H1 (cell line): ENCODE measurements around the gene FOXO1. TPM values are rescaled to one million over a fixed set of nuclear protein-coding genes. Genes with fewer than 3 reads are reported as not detected.

Source experiments
- CTCF ChIA-PET: fragments of 300-600 bp; sonication (Branson Sonifier 250); formaldehyde crosslinking; loops from one replicate; lab custom pipeline; 2021; ENCODE audit not compliant: partially characterized antibody; lab: Charles Lee
- POLR2A ChIA-PET: fragments of 300-600 bp; sonication (Branson Sonifier 250); formaldehyde crosslinking; loops from one replicate; lab custom pipeline; 2021; ENCODE audit warnings: inconsistent platforms; ENCODE audit not compliant: partially characterized antibody; lab: Charles Lee
- DNase-seq, 2 experiments: peaks; one replicate each; pipeline versions ENCODE4 v3.0.0 to v3.0.0-alpha.2; 2010 to 2022; ENCODE audit warnings: low spot score in 2 of 2, low read depth in 1 of 2, mixed read lengths in 1 of 2
- FAIRE-seq: peaks from 2 replicates; lab custom pipeline; 2011; peaks lifted over from hg19 to GRCh38; lab: Jason Lieb, UNC
- H2AFZ ChIP-seq: 2 replicates; pipeline ENCODE4 v1.8.1; 2012; ENCODE audit warnings: low read length, inconsistent platforms
- H2AK5ac ChIP-seq: 2 replicates; pipeline ENCODE4 v1.6.1; 2013; ENCODE audit warnings: low read depth, low read length
- H2BK120ac ChIP-seq: replicated peaks from 2 replicates; pipeline ENCODE3; 2013; ENCODE audit warnings: low read depth, low read length, inconsistent platforms
- H2BK12ac ChIP-seq: 2 replicates; pipeline ENCODE4 v1.6.1; 2013; ENCODE audit warnings: low read depth, low read length
- H2BK15ac ChIP-seq: 2 replicates; pipeline ENCODE4 v1.6.1; 2013; ENCODE audit warnings: low read length
- H2BK20ac ChIP-seq: 2 replicates; pipeline ENCODE4 v1.6.1; 2013; ENCODE audit warnings: low read length
- H2BK5ac ChIP-seq: 2 replicates; pipeline ENCODE4 v1.6.1; 2013; ENCODE audit warnings: low read depth, low read length
- H3K14ac ChIP-seq: 2 replicates; pipeline ENCODE4 v1.6.1; 2013; ENCODE audit warnings: inconsistent platforms; ENCODE audit not compliant: insufficient read length
- H3K18ac ChIP-seq: 2 replicates; pipeline ENCODE4 v1.6.1; 2013; ENCODE audit warnings: low read length; ENCODE audit errors: extremely low read depth
- H3K23ac ChIP-seq: 2 replicates; pipeline ENCODE4 v1.6.1; 2013; ENCODE audit warnings: inconsistent platforms; ENCODE audit not compliant: insufficient read length
- H3K23me2 ChIP-seq: 2 replicates; pipeline ENCODE4 v1.6.1; 2013; ENCODE audit warnings: low read depth, low read length
- H3K27ac ChIP-seq: 2 replicates; pipeline ENCODE4 v1.6.1; 2011; ENCODE audit warnings: low read depth, low read length, inconsistent platforms
- H3K27me3 ChIP-seq, 4 experiments: replicated peaks in 1 of 4; 1 replicate in 1 of 4; 2 replicates in 3 of 4; pipeline versions ENCODE4 v1.6.1 to v1.8.1; 2011 to 2013; ENCODE audit warnings: low read length in 3 of 4, mild to moderate bottlenecking in 3 of 4, inconsistent platforms in 2 of 4, mixed read lengths in 2 of 4, moderate library complexity in 1 of 4; ENCODE audit not compliant: control insufficient read depth in 3 of 4, insufficient read depth in 3 of 4; ENCODE audit errors: extremely low read depth in 1 of 4
- H3K36me3 ChIP-seq, 4 experiments: 2 replicates each; pipeline versions ENCODE4 v1.6.1 to v1.8.1; 2011 to 2013; ENCODE audit warnings: mild to moderate bottlenecking in 4 of 4, low read length in 3 of 4, moderate library complexity in 2 of 4, control low read depth in 1 of 4, inconsistent platforms in 1 of 4; ENCODE audit not compliant: insufficient read depth in 4 of 4, control insufficient read depth in 2 of 4
- H3K4ac ChIP-seq: replicated peaks from 2 replicates; pipeline ENCODE3; 2013; ENCODE audit warnings: low read length, low read depth, mixed read lengths, inconsistent platforms; ENCODE audit not compliant: insufficient read length
- H3K4me1 ChIP-seq, 4 experiments: replicated peaks in 1 of 4; 1 replicate in 1 of 4; 2 replicates in 3 of 4; pipeline versions ENCODE4 v1.6.1 to v1.8.1; 2011 to 2013; ENCODE audit warnings: low read length in 3 of 4, inconsistent platforms in 2 of 4, mixed read lengths in 1 of 4; ENCODE audit not compliant: insufficient read depth in 4 of 4, control insufficient read depth in 3 of 4
- H3K4me2 ChIP-seq, 2 experiments: 2 replicates each; pipeline versions ENCODE4 v1.6.1 to v1.8.1; 2011 to 2013; ENCODE audit warnings: low read depth in 2 of 2, low read length in 2 of 2, control low read depth in 1 of 2, inconsistent platforms in 1 of 2, mild to moderate bottlenecking in 1 of 2; ENCODE audit not compliant: insufficient read depth in 1 of 2
- H3K4me3 ChIP-seq, 4 experiments: fragments of 200-600, 300-600 bp in 1 of 4; sonication (generic), shearing (Covaris generic), sonication (Bioruptor Twin) in 1 of 4; 2 replicates each; pipeline versions ENCODE4 v1.5.1 to v1.8.1; 2011 to 2016; ENCODE audit warnings: low read length in 4 of 4, low read depth in 3 of 4, control low read depth in 2 of 4, inconsistent platforms in 2 of 4, mild to moderate bottlenecking in 2 of 4, mixed read lengths in 1 of 4, moderate library complexity in 1 of 4; ENCODE audit not compliant: insufficient read depth in 2 of 4; ENCODE audit errors: extremely low read depth in 1 of 4
- H3K56ac ChIP-seq: replicated peaks from 2 replicates; pipeline ENCODE3; 2013; ENCODE audit warnings: low read depth, mild to moderate bottlenecking, mixed read lengths, low read length, inconsistent platforms; ENCODE audit not compliant: insufficient read length
- H3K79me1 ChIP-seq: 2 replicates; pipeline ENCODE4 v1.6.1; 2013; ENCODE audit warnings: low read depth, low read length, control low read depth
- H3K79me2 ChIP-seq, 2 experiments: 2 replicates each; pipeline versions ENCODE4 v1.6.1 to v1.8.1; 2012 to 2013; ENCODE audit warnings: low read length in 2 of 2, mild to moderate bottlenecking in 2 of 2, inconsistent platforms in 1 of 2; ENCODE audit not compliant: insufficient read depth in 2 of 2, control insufficient read depth in 1 of 2
- H3K9ac ChIP-seq, 4 experiments: replicated peaks in 1 of 4; 1 replicate in 1 of 4; 2 replicates in 3 of 4; pipeline versions ENCODE4 v1.6.1 to v1.8.1; 2011 to 2013; ENCODE audit warnings: low read depth in 3 of 4, low read length in 3 of 4, control low read depth in 2 of 4, mild to moderate bottlenecking in 2 of 4, moderate library complexity in 2 of 4, inconsistent platforms in 1 of 4; ENCODE audit errors: extremely low read depth in 1 of 4
- H3K9me3 ChIP-seq, 2 experiments: 2 replicates each; pipeline versions ENCODE4 v1.6.1 to v1.8.1; 2012 to 2013; ENCODE audit warnings: mild to moderate bottlenecking in 2 of 2, moderate library complexity in 2 of 2, control low read depth in 1 of 2, inconsistent platforms in 1 of 2, low read depth in 1 of 2, low read length in 1 of 2, mixed read lengths in 1 of 2; ENCODE audit not compliant: insufficient read depth in 2 of 2
- H4K20me1 ChIP-seq, 2 experiments: replicated peaks in 1 of 2; 2 replicates each; pipeline versions ENCODE3 to v1.8.1; 2011 to 2013; ENCODE audit warnings: inconsistent platforms in 2 of 2, low read length in 2 of 2, mild to moderate bottlenecking in 1 of 2; ENCODE audit not compliant: insufficient read depth in 2 of 2, control insufficient read depth in 1 of 2
- H4K5ac ChIP-seq: 2 replicates; pipeline ENCODE4 v1.6.1; 2013; ENCODE audit warnings: low read length, low read depth, mixed read lengths, inconsistent platforms; ENCODE audit not compliant: insufficient read length
- H4K8ac ChIP-seq: 2 replicates; pipeline ENCODE4 v1.8.0; 2013; ENCODE audit warnings: mild to moderate bottlenecking, moderate library complexity, low read length, inconsistent platforms; ENCODE audit not compliant: insufficient read depth; ENCODE audit errors: extremely low read depth
- H4K91ac ChIP-seq: replicated peaks from 2 replicates; pipeline ENCODE3; 2013; ENCODE audit warnings: low read length, mixed read lengths, inconsistent platforms; ENCODE audit not compliant: insufficient read length
- CHD1 ChIP-seq: IDR thresholded peaks from 2 replicates; pipeline ENCODE4 v1.6.1; 2012; ENCODE audit warnings: low read depth, low read length, improper control_type of control experiment
- EGR1 ChIP-seq: IDR thresholded peaks from 2 replicates; pipeline ENCODE4 v1.6.1; 2011; ENCODE audit warnings: low read depth, low read length, borderline replicate concordance
- EZH2 ChIP-seq: fragments of 200-600 bp; sonication (generic); IDR thresholded peaks from 2 replicates; pipeline ENCODE4 v1.7.1; 2012; ENCODE audit warnings: low read depth, mild to moderate bottlenecking, moderate library complexity, low read length, inconsistent platforms; ENCODE audit not compliant: severe bottlenecking
- FOSL1 ChIP-seq: IDR thresholded peaks from 2 replicates; pipeline ENCODE4 v1.6.1; 2011; ENCODE audit warnings: mild to moderate bottlenecking, low read depth, low read length, moderate library complexity; ENCODE audit not compliant: insufficient read depth
- JUN ChIP-seq: IDR thresholded peaks from 2 replicates; pipeline ENCODE4 v1.6.1; 2011; ENCODE audit warnings: low read depth, mild to moderate bottlenecking, improper control_type of control experiment, low read length
- NANOG ChIP-seq: IDR thresholded peaks from 2 replicates; pipeline ENCODE4 v1.6.1; 2011; ENCODE audit warnings: low read length, low read depth, mild to moderate bottlenecking, inconsistent platforms; ENCODE audit not compliant: insufficient read depth, poor library complexity, severe bottlenecking
- NRF1 ChIP-seq: IDR thresholded peaks from 2 replicates; pipeline ENCODE4 v1.6.1; 2011; ENCODE audit warnings: mild to moderate bottlenecking, low read depth, low read length, improper control_type of control experiment
- POLR2A ChIP-seq, 2 experiments: IDR thresholded peaks; 1 replicate in 1 of 2; 2 replicates in 1 of 2; pipeline ENCODE4 v1.6.1; 2011; ENCODE audit warnings: low read depth in 2 of 2, low read length in 2 of 2, mild to moderate bottlenecking in 2 of 2; ENCODE audit errors: control extremely low read depth in 1 of 2
- RBBP5 ChIP-seq: IDR thresholded peaks from 2 replicates; pipeline ENCODE4 v1.7.1; 2012; ENCODE audit warnings: low read depth, mild to moderate bottlenecking, inconsistent platforms, low read length, moderate library complexity, borderline replicate concordance
- SIX5 ChIP-seq: IDR thresholded peaks from 2 replicates; pipeline ENCODE4 v1.6.1; 2011; ENCODE audit warnings: mild to moderate bottlenecking, low read depth, low read length
- SUZ12 ChIP-seq: fragments of 200-600 bp; sonication (generic); IDR thresholded peaks from 2 replicates; pipeline ENCODE4 v1.6.1; 2012; ENCODE audit warnings: mild to moderate bottlenecking, inconsistent platforms, low read length, moderate library complexity, mixed read lengths
- TBP ChIP-seq: IDR thresholded peaks from 2 replicates; pipeline ENCODE4 v1.6.1; 2011; ENCODE audit warnings: low read depth, low read length, improper control_type of control experiment
- TCF12 ChIP-seq: IDR thresholded peaks from 2 replicates; pipeline ENCODE4 v1.6.1; 2011; ENCODE audit warnings: low read depth, mild to moderate bottlenecking, low read length
- WGBS, 2 experiments: shearing (Covaris generic) in 1 of 2; methylation state at CpG; one replicate each; pipeline versions ENCODE4 v1.1.6 to v1.1.7; 2013 to 2015; ENCODE audit warnings: low lambda C conversion rate in 2 of 2, mixed read lengths in 2 of 2, inconsistent platforms in 1 of 2, low coverage in 1 of 2, missing lambda C conversion rate in 1 of 2; ENCODE audit not compliant: insufficient replicate concordance in 2 of 2, insufficient coverage in 1 of 2, insufficient read length in 1 of 2; ENCODE audit errors: extremely low coverage in 1 of 2, missing lambda C conversion rate in 1 of 2; 5-methylcytosine and 5-hydroxymethylcytosine counted together
- polyA plus RNA-seq, 7 experiments: library from polyadenylated mRNA; depleted of rRNA in 3 of 7; stranded (reverse) in 5 of 7; unstranded in 2 of 7; fragments of >200 nt in 5 of 7; fragments of 200-250 nt in 2 of 7; gene quantifications; 1 replicate in 5 of 7; 2 replicates in 1 of 7; 4 replicates in 1 of 7; pipeline versions ENCODE4 v1.2.1 to v1.2.3, GENCODE V29; 2011 to 2013; ENCODE audit warnings: missing spikeins in 2 of 7, mixed read lengths in 2 of 7
- total RNA-seq: library from RNA; stranded (reverse); fragmentation: NEBNext Ultra II Directional; extraction: Animal tissue kit (Norgen Biotek cat#: 25700); gene quantifications from 2 replicates; pipeline ENCODE4 v1.2.1, GENCODE V29; 2021
- TF ChIP-seq, protein P1 (sequence below): IDR thresholded peaks from 2 replicates; pipeline ENCODE4 v1.6.1; 2012; ENCODE audit warnings: inconsistent platforms

Gene FOXO1
- total and polyA plus RNA-seq, 2 of the 8 experiments (the other 6 are each of a cell fraction or from before 2014, with no cell fraction given) = 35.3 to 56.9 TPM

DNA sequence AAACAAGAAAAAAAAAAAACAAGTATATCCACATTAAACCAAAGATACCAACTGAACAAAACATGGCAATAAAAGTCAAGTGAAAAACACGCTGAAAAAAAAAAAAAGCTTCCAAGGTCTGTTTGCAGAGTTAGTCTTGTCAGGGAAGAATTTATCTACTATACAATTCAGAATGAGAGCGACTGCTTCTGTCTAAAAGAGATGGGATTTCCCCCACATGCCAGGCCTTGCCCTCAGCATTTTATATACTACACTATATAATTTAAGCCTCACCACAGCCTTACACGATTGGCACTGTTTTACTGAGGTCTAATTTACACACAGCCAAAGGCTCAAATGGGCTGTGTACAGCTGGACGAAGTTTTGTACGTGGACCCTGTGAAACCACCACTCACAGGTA lies 67.3 kb downstream of the FOXO1 start:
- H2BK20ac ChIP-seq = no peak overlapping the region
- no peak for FAIRE-seq
- POLR2A ChIA-PET = interaction anchor here (1.3 to 1.9 kb wide), 3 partner anchors 13 to 69 kb away, joined by 3 to 4 read pairs (median 4); no protein-coding TSS in a partner anchor
- H3K4ac ChIP-seq = no peak overlapping the region
- H3K9ac ChIP-seq = no peak overlapping the region
- no peak overlapping the region for H3K18ac ChIP-seq
- no peaks in the 10 kb centered on the region for H3K9me3 ChIP-seq
- CTCF ChIA-PET = interaction anchor here (0.8 kb wide), 1 partner anchor 31 kb away, joined by 3 read pairs; no protein-coding TSS in a partner anchor
- H3K79me2 ChIP-seq = peaks cover 27 to 100% of the 10 kb centered on the region in 2 experiments; a peak in 3 of 4 replicates
- no peak overlapping the region for H2BK12ac ChIP-seq
- H3K4me2 ChIP-seq = no peak overlapping the region
- no peak overlapping the region for H3K27ac ChIP-seq
- H2BK15ac ChIP-seq = no peak overlapping the region
- H2AK5ac ChIP-seq = 0 out of 2 replicates have a peak overlapping the region, but pooled peaks have one; percentile 8
- no peaks in the 10 kb centered on the region for H3K36me3 ChIP-seq
- H3K56ac ChIP-seq = no peak overlapping the region
- H2BK5ac ChIP-seq = no peak overlapping the region; the same call in 1 of the 2 replicates
- H4K20me1 ChIP-seq = peaks cover 26 to 44% of the 10 kb centered on the region in 2 experiments
- no peak overlapping the region for H2BK120ac ChIP-seq
- H3K4me3 ChIP-seq = no peak overlapping the region
- 88% methylated on average over 5 of the region's 5 CpGs; no CpG with 5 or more reads in 1 of the 2 experiments for WGBS, 2 experiments
- no peak overlapping the region for H2AFZ ChIP-seq
- H3K23me2 ChIP-seq = no peaks in the 10 kb centered on the region
- no peak overlapping the region for H3K14ac ChIP-seq
- DNase-seq = no peak
- peaks cover 13 to 20% (median 18%) of the 10 kb centered on the region in 4 experiments for H3K4me1 ChIP-seq
- H3K23ac ChIP-seq = no peak overlapping the region
- peaks cover 16% of the 10 kb centered on the region for H3K79me1 ChIP-seq
- no peak overlapping the region for H4K8ac ChIP-seq
- no peaks in the 10 kb centered on the region for H3K27me3 ChIP-seq
- H4K5ac ChIP-seq = no peak overlapping the region
- H4K91ac ChIP-seq = no peak overlapping the region
- TF ChIP-seq NANOG (no peak), SUZ12 (no peak), TCF12 (no peak), SIX5 (no peak), RBBP5 (no peak), EGR1 (no peak), NRF1 (no peak), POLR2A (IDR thresholded peaks at IDR 0.05; ENCODE audit: control extremely low read depth in 1 of 2, low read depth in 2 of 2, low read length in 2 of 2) (no peak), TBP (no peak), CHD1 (no peak), FOSL1 (no peak), JUN (no peak), EZH2 (no peak)
- TF ChIP-seq, protein P1, sequence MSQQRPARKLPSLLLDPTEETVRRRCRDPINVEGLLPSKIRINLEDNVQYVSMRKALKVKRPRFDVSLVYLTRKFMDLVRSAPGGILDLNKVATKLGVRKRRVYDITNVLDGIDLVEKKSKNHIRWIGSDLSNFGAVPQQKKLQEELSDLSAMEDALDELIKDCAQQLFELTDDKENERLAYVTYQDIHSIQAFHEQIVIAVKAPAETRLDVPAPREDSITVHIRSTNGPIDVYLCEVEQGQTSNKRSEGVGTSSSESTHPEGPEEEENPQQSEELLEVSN = no peak
